GM12878 (cell line): ENCODE results near the gene ZNF322. TPM values are rescaled to one million over a fixed set of nuclear protein-coding genes. Genes with fewer than 3 reads are reported as not detected.
A peak's percentile ranks its signal among the peaks of the same experiment; 100 is the strongest.

Experiments used
- ATF7 ChIP-seq: fragments of 450-650 bp; IDR thresholded peaks from 2 replicates; pipeline ENCODE4 v1.6.1; 2016; ENCODE audit warnings: low read depth, mild to moderate bottlenecking
- CREM ChIP-seq: IDR thresholded peaks from 2 replicates; pipeline ENCODE4 v1.6.1; 2014; ENCODE audit warnings: antibody characterized with exemption, low read depth
- GATAD2B ChIP-seq: fragments of 450-650 bp; conservative IDR thresholded peaks from 2 replicates; pipeline ENCODE4 v1.6.1; 2017; ENCODE audit warnings: low read depth, mild to moderate bottlenecking, moderate library complexity
- MYB ChIP-seq: fragments of 150-350 bp; IDR thresholded peaks from 2 replicates; pipeline ENCODE4 v1.6.1; 2014; ENCODE audit warnings: mild to moderate bottlenecking, low read depth, low read length, borderline replicate concordance
- NBN ChIP-seq: fragments of 450-650 bp; IDR thresholded peaks from 2 replicates; pipeline ENCODE4 v1.6.1; 2016
- NR2F1 ChIP-seq: fragments of 450-650 bp; conservative IDR thresholded peaks from 2 replicates; pipeline ENCODE4 v1.6.1; 2017; ENCODE audit warnings: mild to moderate bottlenecking
- PML ChIP-seq: IDR thresholded peaks from 2 replicates; pipeline ENCODE4 v1.6.1; 2012; ENCODE audit warnings: low read length, inconsistent platforms
- polyA plus RNA-seq, 11 experiments: library from polyadenylated mRNA; depleted of rRNA in 4 of 11; unstranded in 6 of 11; stranded (reverse) in 5 of 11; fragments of >200 nt; fragmentation: Nextera tagmentation in 4 of 11; fragmentation: Illumina TruSeq in 1 of 11; extraction: Ambion mirVana in 4 of 11; extraction: Trizol in 1 of 11; gene quantifications; 1 replicate in 1 of 11; 2 replicates in 10 of 11; pipeline versions ENCODE4 v1.2.1 to v1.2.3, GENCODE V29; 2011 to 2016; ENCODE audit warnings: inconsistent platforms in 2 of 11, missing spikeins in 2 of 11, low read depth in 1 of 11
- total RNA-seq, 4 experiments: library from RNA; depleted of rRNA in 3 of 4; stranded (reverse); fragments of >200 nt in 3 of 4; fragmentation: Illumina TruSeq in 1 of 4; extraction: Trizol in 1 of 4; gene quantifications; 2 replicates each; pipeline versions ENCODE4 v1.2.1 to v1.2.3, GENCODE V29; 2013 to 2021
- TF ChIP-seq, protein P1 (sequence below): fragments of 450-650 bp; IDR thresholded peaks from 2 replicates; pipeline ENCODE4 v1.6.1; 2017; ENCODE audit warnings: mild to moderate bottlenecking, moderate library complexity
- TF ChIP-seq, protein P2 (sequence below): fragments of 450-650 bp; IDR thresholded peaks from 2 replicates; pipeline ENCODE4 v1.6.1; 2017; ENCODE audit warnings: low read depth, mild to moderate bottlenecking, moderate library complexity
- TF ChIP-seq, protein P3 (sequence below): fragments of 450-650 bp; IDR thresholded peaks from 2 replicates; pipeline ENCODE4 v1.6.1; 2018; ENCODE audit warnings: borderline replicate concordance, mild to moderate bottlenecking; ENCODE audit not compliant: partially characterized antibody

Gene ZNF322
- total and polyA plus RNA-seq, 10 of the 15 experiments (the other 5 are each of a cell fraction or from before 2014, with no cell fraction given), result 2.7 to 19.1 (median 11.9) TPM

DNA sequence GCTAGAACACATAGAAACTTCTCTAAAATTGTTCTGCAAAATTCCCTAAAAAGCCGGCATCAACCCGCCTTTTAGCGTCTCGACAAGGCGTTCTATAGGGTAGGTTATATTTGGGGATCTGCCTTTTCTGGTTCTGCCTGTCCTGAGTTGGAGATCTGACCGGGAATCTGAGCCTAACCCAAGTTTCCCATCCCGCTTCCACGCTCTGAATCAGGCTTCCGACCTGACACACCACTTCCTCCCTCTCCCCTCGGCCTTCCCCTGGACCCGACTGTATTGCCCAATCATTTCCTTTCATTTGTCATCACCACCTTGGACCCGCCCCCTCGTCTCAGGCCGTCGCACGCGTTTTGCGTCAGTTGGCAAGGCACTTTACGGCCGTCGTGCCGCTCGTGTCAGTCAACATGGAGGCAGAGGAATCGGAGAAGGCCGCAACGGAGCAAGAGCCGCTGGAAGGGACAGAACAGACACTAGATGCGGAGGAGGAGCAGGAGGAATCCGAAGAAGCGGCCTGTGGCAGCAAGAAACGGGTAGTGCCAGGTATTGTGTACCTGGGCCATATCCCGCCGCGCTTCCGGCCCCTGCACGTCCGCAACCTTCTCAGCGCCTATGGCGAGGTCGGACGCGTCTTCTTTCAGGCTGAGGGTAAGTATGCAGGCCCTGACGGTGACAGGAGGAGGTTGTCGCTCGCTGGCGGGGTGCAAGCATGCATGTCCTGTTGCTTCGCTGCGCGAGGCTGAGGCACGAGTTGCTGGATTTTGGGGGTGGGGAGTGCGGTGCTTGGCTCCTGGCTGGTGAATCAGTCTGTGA is 62.8 kb downstream of the ZNF322 start, which contains the start of gene ABT1 (continued):
- TF ChIP-seq, protein P1, sequence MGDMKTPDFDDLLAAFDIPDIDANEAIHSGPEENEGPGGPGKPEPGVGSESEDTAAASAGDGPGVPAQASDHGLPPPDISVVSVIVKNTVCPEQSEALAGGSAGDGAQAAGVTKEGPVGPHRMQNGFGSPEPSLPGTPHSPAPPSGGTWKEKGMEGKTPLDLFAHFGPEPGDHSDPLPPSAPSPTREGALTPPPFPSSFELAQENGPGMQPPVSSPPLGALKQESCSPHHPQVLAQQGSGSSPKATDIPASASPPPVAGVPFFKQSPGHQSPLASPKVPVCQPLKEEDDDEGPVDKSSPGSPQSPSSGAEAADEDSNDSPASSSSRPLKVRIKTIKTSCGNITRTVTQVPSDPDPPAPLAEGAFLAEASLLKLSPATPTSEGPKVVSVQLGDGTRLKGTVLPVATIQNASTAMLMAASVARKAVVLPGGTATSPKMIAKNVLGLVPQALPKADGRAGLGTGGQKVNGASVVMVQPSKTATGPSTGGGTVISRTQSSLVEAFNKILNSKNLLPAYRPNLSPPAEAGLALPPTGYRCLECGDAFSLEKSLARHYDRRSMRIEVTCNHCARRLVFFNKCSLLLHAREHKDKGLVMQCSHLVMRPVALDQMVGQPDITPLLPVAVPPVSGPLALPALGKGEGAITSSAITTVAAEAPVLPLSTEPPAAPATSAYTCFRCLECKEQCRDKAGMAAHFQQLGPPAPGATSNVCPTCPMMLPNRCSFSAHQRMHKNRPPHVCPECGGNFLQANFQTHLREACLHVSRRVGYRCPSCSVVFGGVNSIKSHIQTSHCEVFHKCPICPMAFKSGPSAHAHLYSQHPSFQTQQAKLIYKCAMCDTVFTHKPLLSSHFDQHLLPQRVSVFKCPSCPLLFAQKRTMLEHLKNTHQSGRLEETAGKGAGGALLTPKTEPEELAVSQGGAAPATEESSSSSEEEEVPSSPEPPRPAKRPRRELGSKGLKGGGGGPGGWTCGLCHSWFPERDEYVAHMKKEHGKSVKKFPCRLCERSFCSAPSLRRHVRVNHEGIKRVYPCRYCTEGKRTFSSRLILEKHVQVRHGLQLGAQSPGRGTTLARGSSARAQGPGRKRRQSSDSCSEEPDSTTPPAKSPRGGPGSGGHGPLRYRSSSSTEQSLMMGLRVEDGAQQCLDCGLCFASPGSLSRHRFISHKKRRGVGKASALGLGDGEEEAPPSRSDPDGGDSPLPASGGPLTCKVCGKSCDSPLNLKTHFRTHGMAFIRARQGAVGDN, result 0 out of 2 replicates have a peak, but pooled peaks have one; percentile 47
- peak; percentile 99 for TF ChIP-seq CREM
- TF ChIP-seq, protein P2, sequence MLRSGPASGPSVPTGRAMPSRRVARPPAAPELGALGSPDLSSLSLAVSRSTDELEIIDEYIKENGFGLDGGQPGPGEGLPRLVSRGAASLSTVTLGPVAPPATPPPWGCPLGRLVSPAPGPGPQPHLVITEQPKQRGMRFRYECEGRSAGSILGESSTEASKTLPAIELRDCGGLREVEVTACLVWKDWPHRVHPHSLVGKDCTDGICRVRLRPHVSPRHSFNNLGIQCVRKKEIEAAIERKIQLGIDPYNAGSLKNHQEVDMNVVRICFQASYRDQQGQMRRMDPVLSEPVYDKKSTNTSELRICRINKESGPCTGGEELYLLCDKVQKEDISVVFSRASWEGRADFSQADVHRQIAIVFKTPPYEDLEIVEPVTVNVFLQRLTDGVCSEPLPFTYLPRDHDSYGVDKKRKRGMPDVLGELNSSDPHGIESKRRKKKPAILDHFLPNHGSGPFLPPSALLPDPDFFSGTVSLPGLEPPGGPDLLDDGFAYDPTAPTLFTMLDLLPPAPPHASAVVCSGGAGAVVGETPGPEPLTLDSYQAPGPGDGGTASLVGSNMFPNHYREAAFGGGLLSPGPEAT, result peak; percentile 99
- peak; percentile 79 for TF ChIP-seq ATF7
- TF ChIP-seq NR2F1, result no peak
- peak; percentile 98 for TF ChIP-seq NBN
- TF ChIP-seq PML, result peak; percentile 86
- TF ChIP-seq GATAD2B, result peak; percentile 59; the same call in 1 of the 2 replicates
- TF ChIP-seq, protein P3, sequence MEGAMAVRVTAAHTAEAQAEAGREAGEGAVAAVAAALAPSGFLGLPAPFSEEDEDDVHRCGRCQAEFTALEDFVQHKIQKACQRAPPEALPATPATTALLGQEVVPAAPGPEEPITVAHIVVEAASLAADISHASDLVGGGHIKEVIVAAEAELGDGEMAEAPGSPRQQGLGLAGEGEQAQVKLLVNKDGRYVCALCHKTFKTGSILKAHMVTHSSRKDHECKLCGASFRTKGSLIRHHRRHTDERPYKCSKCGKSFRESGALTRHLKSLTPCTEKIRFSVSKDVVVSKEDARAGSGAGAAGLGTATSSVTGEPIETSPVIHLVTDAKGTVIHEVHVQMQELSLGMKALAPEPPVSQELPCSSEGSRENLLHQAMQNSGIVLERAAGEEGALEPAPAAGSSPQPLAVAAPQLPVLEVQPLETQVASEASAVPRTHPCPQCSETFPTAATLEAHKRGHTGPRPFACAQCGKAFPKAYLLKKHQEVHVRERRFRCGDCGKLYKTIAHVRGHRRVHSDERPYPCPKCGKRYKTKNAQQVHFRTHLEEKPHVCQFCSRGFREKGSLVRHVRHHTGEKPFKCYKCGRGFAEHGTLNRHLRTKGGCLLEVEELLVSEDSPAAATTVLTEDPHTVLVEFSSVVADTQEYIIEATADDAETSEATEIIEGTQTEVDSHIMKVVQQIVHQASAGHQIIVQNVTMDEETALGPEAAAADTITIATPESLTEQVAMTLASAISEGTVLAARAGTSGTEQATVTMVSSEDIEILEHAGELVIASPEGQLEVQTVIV, result peak; percentile 100
- TF ChIP-seq MYB, result no peak
- TF ChIP-seq, all 136 proteins: peak for 63
